ENCODE measurements around the gene FNDC3B.

FNDC3B gene

DNA sequence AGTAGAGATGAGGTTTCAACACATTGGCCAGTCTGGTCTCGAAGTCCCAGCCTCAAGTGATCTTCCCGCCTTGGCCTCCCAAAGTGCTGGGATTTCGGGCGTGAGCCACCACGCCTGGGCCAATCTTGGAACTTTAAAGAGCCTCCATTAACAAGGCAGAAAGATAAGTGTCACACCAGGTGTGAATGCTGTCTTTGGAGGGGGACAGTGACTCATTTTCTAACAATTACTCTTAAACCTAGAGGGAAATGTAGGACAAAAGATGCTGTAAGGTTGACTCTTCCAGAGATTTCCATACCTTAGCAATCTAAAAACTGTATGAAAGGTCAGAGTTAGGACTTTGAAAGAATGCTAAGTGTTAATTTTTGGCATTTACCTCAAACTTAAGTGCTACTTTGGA, 84.9 kb downstream of the FNDC3B start:
- DNase-seq = no peak

GRCh38 chr3:172125053-172125452, 85.7 kb downstream of the FNDC3B start:
- no peak for DNase-seq

- DNase-seq = peak; percentile 12
Observed at GRCh38 chr3:172125963-172126457, 86.6 kb downstream of the FNDC3B start.

- no peak for DNase-seq
Observed at GRCh38 chr3:172126741-172127140, 87.4 kb downstream of the FNDC3B start.

DNA sequence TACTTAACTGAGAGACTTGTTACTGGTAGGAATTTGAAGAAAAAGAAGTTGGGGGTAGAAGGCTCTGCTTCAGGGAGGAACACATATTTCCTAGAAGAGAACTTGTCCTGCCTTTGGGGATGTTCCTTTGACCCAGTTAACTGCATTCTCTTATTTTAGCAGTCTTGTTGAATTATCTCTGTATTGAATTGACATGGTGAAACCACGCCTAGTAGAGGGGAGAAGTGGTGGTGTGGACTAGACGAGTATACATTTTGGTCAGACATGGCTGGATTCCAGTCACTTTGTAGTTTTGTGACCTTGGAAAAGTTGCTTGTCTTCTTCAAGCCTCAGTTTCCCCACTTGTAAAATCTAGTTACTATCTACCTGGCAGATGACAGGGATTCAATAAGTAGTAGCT, 87.8 kb downstream of the FNDC3B start:
- no peak for DNase-seq

DNA sequence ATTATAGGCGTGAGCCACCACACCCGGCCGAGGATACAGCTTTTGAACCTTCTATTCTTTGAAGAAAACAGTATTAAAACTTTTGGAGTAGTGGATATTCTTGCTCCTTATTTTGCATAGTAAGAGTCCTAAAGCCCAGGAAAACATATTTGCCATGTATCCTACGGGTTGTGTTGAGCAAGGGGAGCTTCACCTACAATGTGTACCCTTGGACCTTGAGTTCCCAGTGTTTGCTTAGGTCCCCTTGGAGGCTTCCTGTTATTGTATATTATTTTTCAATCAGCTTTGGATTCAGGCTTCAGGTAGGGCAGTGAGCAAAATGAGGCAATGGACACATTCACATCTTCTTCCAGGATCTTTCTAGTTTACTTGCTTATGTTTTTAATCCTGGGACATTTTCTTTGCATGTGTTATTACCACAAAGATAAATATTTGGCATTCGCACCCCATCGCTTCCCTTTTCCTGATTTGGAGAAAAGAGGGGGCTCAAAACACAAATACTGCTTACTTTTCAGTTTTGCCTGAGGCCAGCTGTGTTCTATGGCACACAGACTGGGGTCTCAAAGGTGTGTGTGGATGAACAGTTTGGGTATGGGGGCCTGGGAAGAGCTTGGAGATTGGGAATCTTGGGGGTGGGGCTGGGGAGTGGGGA, 88.7 kb downstream of the FNDC3B start:
- DNase-seq = no peak

GRCh38 chr3:172128858-172129257, 89.5 kb downstream of the FNDC3B start:
- DNase-seq = no peak

DNA sequence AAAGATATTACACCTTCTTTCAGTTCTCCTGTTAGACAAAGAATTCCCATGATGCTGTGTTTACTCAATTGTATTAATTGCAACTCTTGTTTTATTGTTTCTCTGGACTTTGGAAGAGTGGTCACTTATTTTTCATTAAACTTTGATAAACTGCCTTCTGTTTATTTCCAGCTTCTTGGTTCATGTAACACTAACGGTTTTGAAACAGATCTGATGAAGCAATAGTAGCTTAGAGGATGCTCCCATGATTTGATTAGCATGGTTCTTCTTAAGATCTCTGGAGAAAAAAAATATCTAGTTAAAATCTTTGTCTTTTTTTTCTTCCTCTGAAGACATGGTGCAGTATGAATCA, 90.1 kb downstream of the FNDC3B start:
- DNase-seq = no peak

- peak; percentile 54 for DNase-seq
Observed at GRCh38 chr3:172129850-172130716, 90.7 kb downstream of the FNDC3B start.

DNA sequence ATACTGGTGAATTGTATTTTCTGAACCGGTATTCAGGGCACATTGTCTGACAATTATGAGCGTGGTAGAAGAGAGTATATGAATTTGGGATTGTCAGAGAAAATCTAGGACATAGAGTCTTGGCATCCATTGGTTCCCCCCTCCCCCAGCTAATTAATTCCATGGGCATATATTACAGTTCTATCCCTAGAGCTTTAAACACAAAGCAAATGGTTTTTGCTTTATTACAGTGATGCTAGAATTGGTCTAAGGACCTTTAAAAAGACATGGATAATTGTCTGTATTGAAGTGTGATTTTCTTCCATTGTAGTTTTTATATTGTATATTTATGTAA, 91.3 kb downstream of the FNDC3B start:
- DNase-seq = no peak

- DNase-seq = no peak
Observed at GRCh38 chr3:172131746-172132145, 92.4 kb downstream of the FNDC3B start.

DNA sequence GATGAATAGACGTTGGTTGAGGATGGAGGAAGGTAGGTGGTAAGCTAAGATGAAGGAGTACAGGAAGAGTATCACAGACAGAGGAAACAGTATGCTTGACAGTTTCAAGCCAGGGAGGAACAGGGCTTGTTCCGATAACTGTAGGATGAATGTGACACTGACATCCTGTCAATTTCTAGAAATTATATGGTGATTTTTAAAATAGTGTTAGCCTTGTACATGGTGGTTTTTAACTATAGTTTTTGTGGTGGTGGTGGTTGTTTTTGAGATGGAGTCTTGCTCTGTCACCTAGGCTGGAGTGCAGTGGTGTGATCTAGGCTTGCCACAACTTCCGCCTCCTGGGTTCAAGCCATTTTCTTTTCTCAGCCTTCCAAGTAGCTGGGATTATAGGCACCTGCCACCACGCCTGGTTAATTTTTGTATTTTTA, 92.8 kb downstream of the FNDC3B start:
- DNase-seq = no peak

GRCh38 chr3:172132721-172133311, 93.4 kb downstream of the FNDC3B start:
- DNase-seq = no peak

GRCh38 chr3:172133838-172134237, 94.5 kb downstream of the FNDC3B start:
- DNase-seq = peak; percentile 61

DNA sequence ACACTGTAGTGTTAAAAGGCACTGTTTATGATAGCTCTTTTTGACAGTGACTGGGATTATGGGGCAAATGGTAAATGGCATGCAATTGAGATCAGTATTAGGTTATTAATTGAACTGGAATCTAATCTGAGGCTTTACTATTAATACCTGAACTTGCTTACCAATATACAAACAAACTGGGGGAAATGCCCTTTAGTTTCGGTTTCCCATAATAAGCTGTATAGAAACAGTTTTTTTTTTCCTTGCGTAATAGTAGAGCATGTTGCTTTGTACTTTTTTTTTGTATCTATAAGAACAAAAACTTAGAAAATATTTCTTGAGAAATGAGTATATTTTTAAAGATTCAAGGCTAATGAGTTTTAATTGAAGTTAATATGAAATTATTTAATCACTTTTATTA, 95.0 kb downstream of the FNDC3B start:
- no peak for DNase-seq

GRCh38 chr3:172135185-172135584, 95.8 kb downstream of the FNDC3B start:
- no peak for DNase-seq

DNA sequence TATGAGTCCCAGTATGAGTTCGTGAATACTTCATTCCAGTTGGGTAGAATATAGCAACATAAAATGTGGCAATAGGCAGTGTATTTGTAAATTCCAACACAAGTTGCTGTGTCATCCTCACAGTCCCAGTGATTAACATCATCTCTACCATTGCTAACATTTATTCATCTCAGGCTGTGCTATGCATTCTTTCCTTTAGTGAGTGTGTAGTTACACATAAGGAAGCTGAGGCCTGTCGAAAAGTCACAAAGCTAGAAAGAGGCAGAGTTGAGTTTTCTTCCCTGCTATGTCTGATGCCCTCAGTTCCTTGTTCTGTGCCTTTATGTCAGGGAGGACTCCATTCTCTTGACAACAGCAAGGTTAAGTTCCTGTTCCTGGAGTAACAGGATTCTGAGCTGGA, 96.4 kb downstream of the FNDC3B start:
- no peak for DNase-seq

DNA sequence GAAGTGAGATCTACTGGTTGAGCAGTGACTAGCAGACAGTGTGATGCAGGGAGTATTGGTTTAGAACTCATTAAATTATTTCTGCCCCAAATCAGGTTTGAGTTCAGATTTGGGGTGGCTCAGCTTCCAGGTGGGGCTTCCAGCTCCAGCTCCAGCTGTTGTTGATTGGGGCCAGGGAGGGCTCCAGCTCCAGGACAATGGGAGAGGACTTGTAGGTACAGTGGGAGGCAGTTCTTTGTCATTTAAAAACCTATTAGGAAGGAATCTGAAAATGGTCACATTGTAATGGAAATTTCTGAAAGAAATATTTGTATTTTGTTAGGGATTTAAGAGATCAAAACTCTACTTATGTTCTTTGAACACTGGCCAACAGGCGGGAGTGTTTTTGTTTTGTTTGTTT, 97.0 kb downstream of the FNDC3B start:
- DNase-seq = no peak

GRCh38 chr3:172137287-172138192, 98.2 kb downstream of the FNDC3B start:
- DNase-seq = no peak

DNA sequence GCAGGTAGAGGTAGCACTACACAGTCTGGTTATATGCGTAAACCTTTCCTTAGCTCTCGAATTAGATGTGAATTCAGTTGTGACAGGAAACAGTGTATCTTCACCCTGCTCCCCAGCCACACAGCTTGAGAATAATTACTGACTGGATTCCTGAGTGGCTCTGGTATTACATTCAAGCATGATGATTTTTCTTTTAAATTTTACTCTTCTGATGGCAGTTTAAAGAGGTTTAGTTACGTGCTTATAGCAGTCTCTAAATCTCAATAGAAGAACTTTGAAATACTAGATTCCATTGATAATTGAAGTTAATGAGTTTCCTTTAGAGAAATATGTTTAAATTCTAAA, 98.8 kb downstream of the FNDC3B start:
- no peak for DNase-seq

- no peak for DNase-seq
Observed at GRCh38 chr3:172138792-172139507, 99.6 kb downstream of the FNDC3B start.

- DNase-seq = no peak
Observed at GRCh38 chr3:172139528-172140276, 100.3 kb downstream of the FNDC3B start.

All from NCI-H510A treated with DMSO at 0.1 percent for 48 hours (cell line).